Colonic mucosa (tissue), 4 donors: ENCODE results near the gene RPUSD1. TPM values are rescaled to one million over a fixed set of nuclear protein-coding genes. Genes with fewer than 3 reads are reported as not detected.

Experiments used
- DNase-seq: peaks from one replicate; pipeline ENCODE4 v3.0.0-alpha.2; 2020
- H3K27ac ChIP-seq: fragments of 200-600 bp; one replicate; pipeline ENCODE4 v1.8.0; 2021
- H3K27me3 ChIP-seq: fragments of 200-600 bp; one replicate; pipeline ENCODE4 v1.8.0; 2021
- H3K36me3 ChIP-seq: fragments of 200-600 bp; one replicate; pipeline ENCODE4 v1.8.0; 2021
- H3K4me1 ChIP-seq: fragments of 200-600 bp; one replicate; pipeline ENCODE4 v1.8.0; 2021; ENCODE audit warnings: mild to moderate bottlenecking
- H3K4me3 ChIP-seq: fragments of 200-600 bp; one replicate; pipeline ENCODE4 v1.8.0; 2021
- H3K9ac ChIP-seq, 2 donors: one replicate each; pipeline ENCODE4 v1.7.0; 2013; ENCODE audit warnings: control low read depth in 2 of 2, low read depth in 2 of 2, low read length in 2 of 2
- H3K9me3 ChIP-seq: fragments of 200-600 bp; one replicate; pipeline ENCODE4 v1.8.0; 2021
- intact Hi-C: fragments of 100-400 bp; cut with DNase I; formaldehyde crosslinking; loops from one replicate; pipeline ENCODE4 v1.14.1; 2022
- total RNA-seq, 2 donors: library from RNA; stranded (reverse); fragmentation: NEBNext Ultra II Directional in 1 of 2; extraction: Animal tissue kit (Norgen Biotek cat#: 25700) in 1 of 2; gene quantifications; one replicate each; pipeline ENCODE4 v1.2.1, GENCODE V29; 2021
- TF ChIP-seq, protein P1 (sequence below): fragments of 200-600 bp; IDR thresholded peaks from one replicate; pipeline ENCODE4 v1.8.0; 2022; ENCODE audit warnings: antibody characterized with exemption, mild to moderate bottlenecking
- donor health status: healthy.
- donor health status: DM: no; HTN: no; CAD: no.
- donor health status: DM: no; HTN: no; CAD: no.

Gene RPUSD1
- total RNA-seq, 2 donors from 2014 or later: 17.3 to 35.6 TPM

DNA sequence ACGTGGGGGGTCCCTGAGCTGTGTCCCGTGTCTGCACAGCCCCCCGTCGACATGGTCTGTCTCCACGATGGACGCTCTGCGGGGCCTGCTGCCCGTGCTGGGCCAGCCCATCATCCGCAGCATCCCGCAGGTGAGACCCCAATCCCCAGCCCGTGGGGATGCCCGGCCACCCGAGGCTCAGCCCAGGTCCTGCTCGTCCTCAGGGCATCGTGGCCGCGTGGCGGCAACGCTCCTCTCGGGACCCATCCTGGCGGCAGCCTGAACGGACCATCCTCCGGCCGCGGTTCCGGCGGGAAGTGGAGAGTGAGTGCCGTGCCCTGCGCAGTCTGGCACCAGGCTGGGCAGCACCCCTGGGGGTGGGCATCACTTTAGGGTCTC lies 22.7 kb downstream of the RPUSD1 start:
- Histone ChIP-seq H3K9ac (no peak overlapping the region), H3K27ac (no peak overlapping the region), H3K36me3 (no peaks in the 10 kb centered on the region), H3K9me3 (no peaks in the 10 kb centered on the region), H3K27me3 (peaks cover 4% of the 10 kb centered on the region), H3K4me1 (no peaks in the 10 kb centered on the region), H3K4me3 (no peak overlapping the region)
- intact Hi-C loops: no loop called here
- TF ChIP-seq, protein P1, sequence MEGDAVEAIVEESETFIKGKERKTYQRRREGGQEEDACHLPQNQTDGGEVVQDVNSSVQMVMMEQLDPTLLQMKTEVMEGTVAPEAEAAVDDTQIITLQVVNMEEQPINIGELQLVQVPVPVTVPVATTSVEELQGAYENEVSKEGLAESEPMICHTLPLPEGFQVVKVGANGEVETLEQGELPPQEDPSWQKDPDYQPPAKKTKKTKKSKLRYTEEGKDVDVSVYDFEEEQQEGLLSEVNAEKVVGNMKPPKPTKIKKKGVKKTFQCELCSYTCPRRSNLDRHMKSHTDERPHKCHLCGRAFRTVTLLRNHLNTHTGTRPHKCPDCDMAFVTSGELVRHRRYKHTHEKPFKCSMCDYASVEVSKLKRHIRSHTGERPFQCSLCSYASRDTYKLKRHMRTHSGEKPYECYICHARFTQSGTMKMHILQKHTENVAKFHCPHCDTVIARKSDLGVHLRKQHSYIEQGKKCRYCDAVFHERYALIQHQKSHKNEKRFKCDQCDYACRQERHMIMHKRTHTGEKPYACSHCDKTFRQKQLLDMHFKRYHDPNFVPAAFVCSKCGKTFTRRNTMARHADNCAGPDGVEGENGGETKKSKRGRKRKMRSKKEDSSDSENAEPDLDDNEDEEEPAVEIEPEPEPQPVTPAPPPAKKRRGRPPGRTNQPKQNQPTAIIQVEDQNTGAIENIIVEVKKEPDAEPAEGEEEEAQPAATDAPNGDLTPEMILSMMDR: no peak
- DNase-seq: no peak

DNA sequence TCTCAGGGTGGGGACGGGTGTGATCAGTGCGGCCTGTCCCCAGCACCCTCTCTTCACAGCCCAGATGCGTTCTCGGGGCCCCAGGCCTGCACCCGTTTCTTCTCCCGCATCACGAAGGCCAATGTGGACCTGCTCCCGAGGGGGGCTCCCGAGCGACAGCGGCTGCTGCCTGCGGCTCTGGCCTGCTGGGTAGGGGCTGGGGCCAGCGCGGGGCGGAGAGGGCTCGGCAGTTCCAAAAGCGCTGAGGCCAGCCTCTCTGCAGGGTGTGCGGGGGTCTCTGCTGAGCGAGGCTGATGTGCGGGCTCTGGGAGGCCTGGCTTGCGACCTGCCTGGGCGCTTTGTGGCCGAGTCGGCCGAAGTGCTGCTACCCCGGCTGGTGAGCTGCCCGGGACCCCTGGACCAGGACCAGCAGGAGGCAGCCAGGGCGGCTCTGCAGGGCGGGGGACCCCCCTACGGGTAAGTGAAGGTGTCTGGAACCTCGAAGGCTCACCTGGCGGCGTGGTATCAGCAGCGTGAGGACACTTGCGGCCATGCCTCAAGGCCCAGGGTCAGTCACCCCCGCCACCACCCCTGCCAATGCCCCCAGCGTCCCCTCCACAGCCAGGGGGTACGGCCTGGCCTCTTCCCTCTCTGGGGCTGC lies 23.2 kb downstream of the RPUSD1 start:
- no peak overlapping the region for H3K4me3 ChIP-seq
- no peak overlapping the region for H3K9ac ChIP-seq
- no peaks in the 10 kb centered on the region for H3K36me3 ChIP-seq
- no peaks in the 10 kb centered on the region for H3K9me3 ChIP-seq
- H3K4me1 ChIP-seq: no peaks in the 10 kb centered on the region
- peaks cover 4% of the 10 kb centered on the region for H3K27me3 ChIP-seq
- TF ChIP-seq, protein P1: no peak
- DNase-seq: no peak
- intact Hi-C loops: no loop called here
- H3K27ac ChIP-seq: no peak overlapping the region

DNA sequence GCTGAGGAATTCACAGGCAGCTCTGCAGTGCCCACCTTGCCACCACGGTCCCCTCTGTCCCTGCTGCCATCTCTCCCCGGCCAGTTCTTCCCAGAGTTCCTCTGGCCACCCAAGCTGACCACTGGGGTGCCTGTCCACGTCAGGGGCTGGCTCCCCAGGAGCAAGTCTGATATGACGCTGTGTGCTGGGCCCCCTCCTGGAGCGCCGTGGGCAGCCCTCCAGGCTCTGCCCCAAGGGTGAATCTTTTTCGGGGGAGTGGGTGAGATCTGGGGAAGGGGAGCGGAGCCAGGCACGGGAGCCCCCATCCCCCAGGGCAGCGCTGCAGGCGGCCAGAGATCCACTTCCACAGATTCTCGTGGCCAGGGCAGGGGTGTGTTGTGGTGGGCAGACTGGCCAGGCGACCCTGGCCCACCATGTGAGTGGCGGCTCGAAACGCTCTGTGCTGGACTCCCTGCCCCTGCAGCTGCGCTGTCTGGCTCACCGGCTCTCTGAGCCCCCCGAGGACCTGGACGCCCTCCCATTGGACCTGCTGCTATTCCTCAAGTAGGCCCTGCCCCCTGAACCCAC lies 23.9 kb downstream of the RPUSD1 start:
- Histone ChIP-seq H3K27ac (no peak overlapping the region), H3K36me3 (no peaks in the 10 kb centered on the region), H3K4me3 (no peak overlapping the region), H3K27me3 (peaks cover 4% of the 10 kb centered on the region), H3K9me3 (no peaks in the 10 kb centered on the region), H3K4me1 (no peaks in the 10 kb centered on the region), H3K9ac (no peak overlapping the region)
- no peak for DNase-seq
- TF ChIP-seq, protein P1: no peak
- intact Hi-C loops: no loop called here

DNA sequence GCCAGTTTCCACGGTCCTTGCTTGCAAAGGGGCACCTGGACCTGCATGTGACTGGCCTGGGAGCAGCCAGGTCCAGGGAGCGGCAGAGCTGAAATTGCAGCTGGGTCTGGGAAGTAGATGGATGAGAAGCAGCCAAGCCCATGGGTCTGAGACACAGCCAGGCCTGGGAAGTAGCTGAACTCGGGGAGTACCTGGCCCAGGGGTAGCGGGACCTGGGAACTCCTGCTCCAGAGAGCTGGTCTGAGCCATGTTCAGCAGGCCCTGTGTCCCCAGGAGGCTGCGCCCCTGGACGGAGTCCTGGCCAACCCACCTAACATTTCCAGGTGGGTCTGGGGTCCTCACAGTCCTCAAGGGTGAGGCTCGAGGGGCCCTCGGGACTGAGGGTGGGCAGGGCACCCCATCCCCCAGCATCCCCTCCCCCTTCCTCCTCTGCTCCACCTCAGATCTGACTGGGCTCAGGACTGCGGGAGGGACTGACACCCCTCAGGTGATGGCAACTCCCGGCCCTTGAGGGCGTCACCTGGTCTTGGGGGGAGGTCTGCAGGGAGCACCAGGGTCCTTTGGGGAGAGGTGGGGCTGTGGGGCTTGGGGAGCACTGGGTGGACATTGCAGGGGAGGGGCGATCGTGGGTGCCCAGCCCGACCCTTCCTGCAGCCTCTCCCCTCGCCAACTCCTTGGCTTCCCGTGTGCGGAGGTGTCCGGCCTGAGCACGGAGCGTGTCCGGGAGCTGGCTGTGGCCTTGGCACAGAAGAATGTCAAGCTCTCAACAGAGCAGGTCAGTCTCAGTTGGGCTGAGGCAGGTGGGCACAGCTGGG lies 24.6 kb downstream of the RPUSD1 start:
- TF ChIP-seq, protein P1: no peak
- no peak overlapping the region for H3K9ac ChIP-seq
- no peaks in the 10 kb centered on the region for H3K36me3 ChIP-seq
- DNase-seq: no peak
- no peaks in the 10 kb centered on the region for H3K9me3 ChIP-seq
- intact Hi-C loops: no loop called here
- H3K4me1 ChIP-seq: no peaks in the 10 kb centered on the region
- no peak overlapping the region for H3K4me3 ChIP-seq
- H3K27ac ChIP-seq: no peak overlapping the region
- H3K27me3 ChIP-seq: peaks cover 4% of the 10 kb centered on the region

DNA sequence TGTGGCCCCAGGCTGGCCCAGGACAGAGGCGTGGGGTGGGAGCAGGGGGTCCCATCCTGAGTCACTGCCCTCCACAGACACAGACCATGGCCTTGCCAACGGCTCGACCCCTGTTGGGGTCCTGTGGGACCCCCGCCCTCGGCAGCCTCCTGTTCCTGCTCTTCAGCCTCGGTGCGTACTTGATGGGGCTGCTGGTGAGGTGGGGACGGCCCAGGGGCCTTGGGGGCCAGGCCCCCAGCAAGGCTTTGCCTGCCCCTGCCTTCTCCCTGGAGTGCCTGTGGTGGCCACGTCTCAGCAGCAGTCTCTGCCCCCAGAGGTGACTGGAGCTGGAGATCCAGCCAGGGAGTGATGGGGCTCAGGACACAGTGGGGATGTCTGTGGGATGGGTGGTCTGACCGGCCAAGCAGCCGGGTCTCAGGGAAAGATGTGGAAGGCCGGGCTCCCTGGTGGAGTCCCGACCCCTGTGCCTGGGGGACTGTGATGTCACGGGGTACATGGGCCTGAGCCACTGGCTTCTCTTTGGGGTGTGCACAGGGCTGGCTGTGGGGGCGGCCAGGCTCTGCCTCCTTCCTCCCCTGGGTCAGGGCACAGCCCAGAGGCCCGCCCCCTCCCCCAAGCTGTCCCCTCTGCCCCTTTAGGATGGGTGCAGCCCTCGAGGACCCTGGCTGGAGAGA lies 25.4 kb downstream of the RPUSD1 start:
- Histone ChIP-seq H3K36me3 (no peaks in the 10 kb centered on the region), H3K4me3 (no peak overlapping the region), H3K27ac (no peak overlapping the region), H3K4me1 (no peaks in the 10 kb centered on the region), H3K9ac (no peak overlapping the region), H3K27me3 (peaks cover 4% of the 10 kb centered on the region), H3K9me3 (no peaks in the 10 kb centered on the region)
- intact Hi-C loops: no loop called here
- TF ChIP-seq, protein P1: no peak
- no peak for DNase-seq
